ENCODE data around the gene BAAT.
"Not testable (repeated sequence)": the region's sequence is repeated elsewhere in the genome, so short reads cannot be mapped to it uniquely, and the experiment has no call there.

BAAT gene

GRCh38 chr9:101384873-101385536 is at the start of gene BAAT:
TSS of gene BAAT (minus strand) at chr9:101385006. CDS start at chr9:101371404, 13,602 bp downstream.
- not testable (repeated sequence) for DNase-seq

GRCh38 chr9:101433229-101433628 is 48.4 kb upstream of the BAAT start:
- DNase-seq: no peak

DNA sequence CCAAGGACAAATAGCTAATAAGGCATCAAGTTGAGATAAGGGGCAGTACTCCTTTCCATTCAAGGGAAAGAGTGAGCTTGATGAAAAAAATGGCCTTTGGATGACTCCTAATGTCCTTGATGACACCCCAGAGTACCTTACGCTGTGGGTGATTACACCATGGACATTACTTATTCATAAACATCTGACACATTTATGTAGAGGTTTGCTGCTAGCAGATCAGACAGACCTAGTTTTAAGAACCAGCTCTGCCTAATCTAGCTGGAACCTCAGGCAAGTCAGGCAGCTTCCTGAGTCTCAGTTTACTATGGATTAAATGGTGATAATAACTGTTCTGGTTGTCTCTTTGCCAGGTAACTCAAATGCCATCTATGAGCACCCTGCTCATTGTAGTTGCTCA is 47.9 kb upstream of the BAAT start:
- no peak for DNase-seq

- DNase-seq: no peak
Observed at GRCh38 chr9:101432171-101432570, 47.4 kb upstream of the BAAT start.

GRCh38 chr9:101429736-101430135 is 44.9 kb upstream of the BAAT start:
- no peak for DNase-seq

- DNase-seq: no peak
Observed at GRCh38 chr9:101428909-101429308, 44.1 kb upstream of the BAAT start.

- DNase-seq: no peak
Observed at GRCh38 chr9:101427957-101428655, 43.3 kb upstream of the BAAT start.

DNA sequence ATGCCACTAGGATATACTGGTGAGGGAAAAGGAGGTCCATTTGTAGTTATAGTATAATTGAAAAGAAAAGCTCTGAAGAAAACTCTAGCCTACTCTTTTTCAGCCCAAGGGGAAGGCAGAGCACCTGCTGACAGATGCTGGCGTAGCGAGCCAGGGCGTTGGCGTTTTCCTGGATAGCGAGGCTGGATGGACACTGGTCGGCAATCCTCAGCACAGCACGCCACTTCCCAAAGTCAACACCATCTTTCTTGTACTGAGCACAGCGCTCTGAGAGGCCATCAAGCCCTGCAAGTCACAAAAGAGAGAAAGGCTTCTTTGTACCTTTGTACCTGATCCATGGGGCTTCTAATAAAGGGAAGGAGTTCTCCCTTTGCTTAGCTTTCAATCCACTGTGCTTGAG is 42.6 kb upstream of the BAAT start:
- DNase-seq: no peak

GRCh38 chr9:101421653-101422065 is 36.9 kb upstream of the BAAT start:
- no peak for DNase-seq

GRCh38 chr9:101419863-101420262 is 35.1 kb upstream of the BAAT start:
- DNase-seq: no peak

GRCh38 chr9:101418518-101419430 is 34.0 kb upstream of the BAAT start:
- no peak for DNase-seq

DNA sequence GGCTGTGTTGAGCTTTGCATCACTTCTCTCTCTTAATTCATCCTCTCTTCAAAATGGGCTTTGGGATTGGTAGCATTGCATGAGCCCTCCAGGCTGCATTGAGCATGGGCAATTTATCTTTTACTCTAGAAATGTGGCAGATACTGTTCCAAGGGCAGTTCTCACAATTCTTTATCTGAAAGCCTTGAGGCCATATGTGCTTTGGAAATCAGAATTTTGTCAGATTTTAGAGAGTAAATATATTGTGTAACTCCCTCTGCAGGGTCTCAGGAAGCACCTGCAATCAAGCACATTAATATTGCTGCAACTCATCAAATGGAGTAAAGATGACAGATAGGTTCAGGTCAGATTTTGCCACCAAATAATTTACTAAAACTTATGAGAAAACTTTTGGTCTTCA is 33.2 kb upstream of the BAAT start:
- DNase-seq: no peak

- no peak for DNase-seq
Observed at GRCh38 chr9:101417389-101417788, 32.6 kb upstream of the BAAT start.

DNA sequence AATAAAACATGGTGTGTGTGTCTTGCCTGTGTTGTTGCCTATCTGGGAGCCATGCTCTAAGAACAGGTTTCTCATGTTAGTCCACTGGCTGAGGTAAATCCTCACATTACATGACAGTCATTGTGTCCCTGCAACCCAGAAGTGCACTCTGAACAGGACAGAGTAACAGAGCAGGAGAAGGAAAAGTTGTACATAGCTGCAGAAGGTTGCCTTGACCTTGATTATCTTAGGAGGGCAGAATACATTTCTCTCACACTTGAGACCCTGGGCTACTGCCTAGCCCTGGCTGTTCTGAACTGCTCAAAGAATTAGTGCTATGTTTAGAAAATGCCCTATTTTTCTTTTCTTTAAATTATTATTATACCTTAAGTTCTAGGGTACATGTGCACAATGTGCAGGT is 30.8 kb upstream of the BAAT start:
- no peak for DNase-seq

DNA sequence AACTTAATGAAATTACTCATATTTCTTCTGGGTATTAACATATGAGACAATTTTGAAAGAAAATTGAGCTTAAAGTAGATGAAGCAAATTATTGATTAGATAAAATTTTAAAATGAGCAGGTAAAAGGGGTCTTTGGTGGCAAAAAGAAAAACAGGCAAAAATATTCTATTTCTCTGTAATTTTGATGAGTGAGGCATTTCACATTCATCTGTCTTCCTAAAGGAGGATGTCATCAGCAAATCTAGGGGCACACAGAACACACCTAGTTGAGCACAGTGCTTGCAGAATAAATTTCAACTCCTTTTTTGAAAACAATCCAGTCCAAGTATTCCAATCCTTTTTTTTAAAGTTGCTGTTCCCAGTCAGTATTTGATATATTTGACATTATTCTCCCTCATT is 30.0 kb upstream of the BAAT start:
- no peak for DNase-seq

GRCh38 chr9:101409079-101409477 is 24.3 kb upstream of the BAAT start:
- DNase-seq: no peak

DNA sequence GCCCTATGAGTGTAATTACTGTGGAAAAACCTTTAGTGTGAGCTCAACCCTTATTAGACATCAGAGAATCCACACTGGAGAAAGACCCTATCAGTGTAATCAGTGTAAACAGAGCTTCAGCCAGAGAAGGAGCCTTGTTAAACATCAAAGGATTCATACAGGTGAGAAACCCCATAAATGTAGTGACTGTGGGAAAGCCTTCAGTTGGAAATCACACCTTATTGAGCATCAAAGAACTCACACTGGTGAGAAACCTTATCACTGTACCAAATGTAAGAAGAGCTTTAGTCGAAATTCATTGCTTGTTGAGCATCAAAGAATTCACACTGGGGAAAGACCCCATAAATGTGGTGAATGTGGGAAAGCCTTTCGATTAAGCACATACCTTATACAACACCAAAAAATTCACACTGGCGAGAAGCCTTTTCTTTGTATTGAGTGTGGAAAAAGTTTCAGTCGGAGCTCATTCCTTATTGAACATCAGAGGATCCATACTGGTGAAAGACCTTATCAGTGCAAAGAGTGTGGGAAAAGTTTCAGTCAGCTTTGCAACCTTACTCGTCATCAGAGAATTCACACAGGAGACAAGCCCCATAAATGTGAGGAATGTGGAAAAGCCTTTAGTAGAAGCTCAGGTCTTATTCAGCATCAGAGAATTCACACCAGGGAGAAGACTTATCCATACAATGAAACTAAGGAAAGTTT is 23.7 kb upstream of the BAAT start:
- DNase-seq: no peak

DNA sequence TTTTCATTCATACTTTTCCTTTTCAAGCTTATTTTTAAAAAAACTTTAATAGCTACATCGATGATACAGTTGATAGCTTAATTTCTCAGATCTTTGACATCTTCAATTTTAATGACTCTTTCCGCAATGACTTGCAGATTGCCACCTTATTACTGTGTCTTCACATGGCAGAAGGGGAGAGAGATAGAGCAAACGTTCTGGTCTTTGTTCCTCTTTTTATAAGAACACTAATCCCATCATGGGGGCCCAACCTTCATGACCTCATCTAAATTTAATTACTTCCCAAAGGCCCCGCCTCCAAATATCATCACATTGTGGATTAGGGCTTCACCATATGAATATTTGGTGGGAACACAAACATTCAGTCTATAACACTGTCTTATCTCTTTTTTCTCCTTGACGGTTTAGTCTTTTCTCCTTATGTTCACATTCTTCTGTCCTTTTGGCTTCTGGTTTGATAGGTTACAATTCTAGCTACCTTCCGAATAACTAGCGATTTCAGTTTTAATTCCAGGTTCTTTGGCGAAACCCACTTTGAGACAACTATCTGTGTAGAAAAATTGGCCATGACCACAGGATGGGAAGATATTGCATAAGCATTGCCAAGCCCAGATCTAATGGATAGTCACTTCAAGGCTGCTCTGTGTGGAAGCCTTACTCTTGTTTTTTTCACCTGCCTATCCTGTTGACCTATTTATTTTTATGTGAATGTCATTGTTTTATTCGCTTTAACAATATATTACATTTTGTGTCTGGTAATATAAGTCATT is 18.9 kb upstream of the BAAT start:
- DNase-seq: no peak

GRCh38 chr9:101400120-101400519 is 15.3 kb upstream of the BAAT start:
- no peak for DNase-seq

GRCh38 chr9:101399643-101399970 is 14.8 kb upstream of the BAAT start:
- DNase-seq: no peak

- peak; percentile 28 for DNase-seq
Observed at GRCh38 chr9:101398930-101399642, 14.3 kb upstream of the BAAT start.

Measured in stimulated activated CD8-positive, alpha-beta memory T cell treated with anti-CD3 and anti-CD28 coated beads, Interleukin-4, amount 100 ng/mL, for 48 hours (primary cell).